ENCODE results near the gene LRRFIP1. TPM values are rescaled to one million over a fixed set of nuclear protein-coding genes. Genes with fewer than 3 reads are reported as not detected.

The LRRFIP1 gene
- total RNA-seq, 4 donors from 2014 or later: 84.9 to 152 (median 120) TPM

- H3K36me3 ChIP-seq: no peaks in the 10 kb centered on the region
- no peak overlapping the region for H3K4me3 ChIP-seq
- 86 to 97% methylated on average over 4 to 7 of the region's 8 CpGs for WGBS, 2 donors
- H3K4me1 ChIP-seq: no peaks in the 10 kb centered on the region
- intact Hi-C loops (cut with DNase I): no loop called here
- no peak overlapping the region for H3K27ac ChIP-seq
- no peak for DNase-seq
- H3K27me3 ChIP-seq: no peaks in the 10 kb centered on the region
- TF ChIP-seq POLR2A (IDR thresholded peaks at IDR 0.05) (no peak), CTCF (IDR thresholded peaks at IDR 0.05) (no peak)
- no peaks in the 10 kb centered on the region for H3K9me3 ChIP-seq
These were observed 17.9 kb downstream of the LRRFIP1 start for GRCh38 chr2:237645261-237645660.

- intact Hi-C loops (cut with DNase I): no loop called here
- no peak for DNase-seq
- Histone ChIP-seq H3K4me1 (no peaks in the 10 kb centered on the region), H3K27ac (no peak overlapping the region), H3K9me3 (no peaks in the 10 kb centered on the region), H3K4me3 (no peak overlapping the region), H3K27me3 (no peaks in the 10 kb centered on the region), H3K36me3 (no peaks in the 10 kb centered on the region)
- TF ChIP-seq CTCF (IDR thresholded peaks at IDR 0.05) (no peak), POLR2A (IDR thresholded peaks at IDR 0.05) (no peak)
- WGBS, 2 donors: 85 to 88% methylated on average over 16 to 20 of the region's 20 CpGs
These were observed 20.0 kb downstream of the LRRFIP1 start for GRCh38 chr2:237647176-237648015.

- no peak for DNase-seq
- intact Hi-C loops (cut with DNase I): no loop called here
- 91 to 92% methylated on average over 8 to 9 of the region's 9 CpGs for WGBS, 2 donors
- Histone ChIP-seq H3K36me3 (no peaks in the 10 kb centered on the region), H3K9me3 (no peaks in the 10 kb centered on the region), H3K4me1 (no peaks in the 10 kb centered on the region), H3K4me3 (no peak overlapping the region), H3K27me3 (no peaks in the 10 kb centered on the region), H3K27ac (no peak overlapping the region)
- TF ChIP-seq POLR2A (IDR thresholded peaks at IDR 0.05) (no peak), CTCF (IDR thresholded peaks at IDR 0.05) (no peak)
These were observed 20.6 kb downstream of the LRRFIP1 start for GRCh38 chr2:237648016-237648381.

GRCh38 chr2:237649541-237650454, 22.4 kb downstream of the LRRFIP1 start:
- intact Hi-C loops (cut with DNase I): no loop called here
- Histone ChIP-seq H3K27me3 (no peaks in the 10 kb centered on the region), H3K4me3 (no peak overlapping the region), H3K4me1 (no peaks in the 10 kb centered on the region), H3K27ac (no peak overlapping the region), H3K36me3 (no peaks in the 10 kb centered on the region), H3K9me3 (no peaks in the 10 kb centered on the region)
- TF ChIP-seq POLR2A (IDR thresholded peaks at IDR 0.05) (no peak), CTCF (IDR thresholded peaks at IDR 0.05) (no peak)
- 90% methylated on average over 17 of the region's 17 CpGs for WGBS, 2 donors
- no peak for DNase-seq

GRCh38 chr2:237650455-237650850, 23.1 kb downstream of the LRRFIP1 start:
- no peaks in the 10 kb centered on the region for H3K36me3 ChIP-seq
- H3K4me3 ChIP-seq: no peak overlapping the region
- 93 to 95% methylated on average over 5 to 7 of the region's 7 CpGs for WGBS, 2 donors
- TF ChIP-seq CTCF (IDR thresholded peaks at IDR 0.05): no peak
- no peak for TF ChIP-seq POLR2A (IDR thresholded peaks at IDR 0.05)
- intact Hi-C loops (cut with DNase I): no loop called here
- no peaks in the 10 kb centered on the region for H3K9me3 ChIP-seq
- no peaks in the 10 kb centered on the region for H3K4me1 ChIP-seq
- no peak overlapping the region for H3K27ac ChIP-seq
- DNase-seq: no peak
- H3K27me3 ChIP-seq: no peaks in the 10 kb centered on the region

All from esophagus squamous epithelium (tissue), 5 donors.